ENCODE measurements around the gene IL17C. TPM values are rescaled to one million over a fixed set of nuclear protein-coding genes. Genes with fewer than 3 reads are reported as not detected.

Gene IL17C
- total and polyA plus RNA-seq, 2 of the 8 experiments (the other 6 are each of a cell fraction or from before 2014, with no cell fraction given), result 1.1 to 1.9 TPM

GRCh38 chr16:88653596-88654362 is 15.4 kb downstream of the IL17C start:
- Histone ChIP-seq H3K79me1 (ENCODE audit: low read depth, low read length) (peaks cover 6% of the 10 kb centered on the region), H4K91ac (replicated peaks; ENCODE audit: insufficient read length, low read length) (no peak overlapping the region), H3K27ac (ENCODE audit: low read depth, low read length) (no peak overlapping the region), H3K14ac (ENCODE audit: insufficient read length) (no peak overlapping the region), H2AK5ac (ENCODE audit: low read depth, low read length) (no peak overlapping the region), H3K23ac (ENCODE audit: insufficient read length) (no peak overlapping the region), H3K4me3 (ENCODE audit: extremely low read depth in 1 of 4, insufficient read depth in 2 of 4, low read depth in 3 of 4, low read length in 4 of 4) (no peak overlapping the region), H4K5ac (ENCODE audit: insufficient read length, low read depth, low read length) (no peak overlapping the region), H2BK120ac (replicated peaks; ENCODE audit: low read depth, low read length) (no peak overlapping the region), H4K8ac (ENCODE audit: extremely low read depth, insufficient read depth, low read length) (peak overlapping the region; percentile 65; the same call in 1 of the 2 replicates), H2AFZ (ENCODE audit: low read length) (no peak overlapping the region), H2BK5ac (ENCODE audit: low read depth, low read length) (no peak overlapping the region), H3K9me3 (ENCODE audit: insufficient read depth in 2 of 2, low read depth in 1 of 2, low read length in 1 of 2) (no peaks in the 10 kb centered on the region), H2BK15ac (ENCODE audit: low read length) (no peak overlapping the region), H3K23me2 (ENCODE audit: low read depth, low read length) (peaks cover 10% of the 10 kb centered on the region; the same call in 1 of the 2 replicates), H2BK20ac (ENCODE audit: low read length) (no peak overlapping the region), H3K9ac (replicated peaks in 1 of 4; ENCODE audit: extremely low read depth in 1 of 4, low read depth in 3 of 4, low read length in 3 of 4) (no peak overlapping the region), H3K27me3 (replicated peaks in 1 of 4; ENCODE audit: control insufficient read depth in 3 of 4, extremely low read depth in 1 of 4, insufficient read depth in 3 of 4, low read length in 3 of 4) (no peaks in the 10 kb centered on the region), H3K4me1 (replicated peaks in 1 of 4; ENCODE audit: control insufficient read depth in 3 of 4, insufficient read depth in 4 of 4, low read length in 3 of 4) (peaks cover 0 to 11% (median 7%) of the 10 kb centered on the region in 4 experiments; a peak in 5 of 7 replicates), H3K4me2 (ENCODE audit: insufficient read depth in 1 of 2, low read depth in 2 of 2, low read length in 2 of 2) (no peak overlapping the region), H3K36me3 (ENCODE audit: control insufficient read depth in 2 of 4, insufficient read depth in 4 of 4, low read length in 3 of 4) (peaks cover 3 to 29% (median 4%) of the 10 kb centered on the region in 4 experiments; a peak in 7 of 8 replicates), H3K79me2 (ENCODE audit: control insufficient read depth in 1 of 2, insufficient read depth in 2 of 2, low read length in 2 of 2) (peaks cover 0 to under 1% of the 10 kb centered on the region in 2 experiments; a peak in 1 of 4 replicates), H4K20me1 (replicated peaks in 1 of 2; ENCODE audit: control insufficient read depth in 1 of 2, insufficient read depth in 2 of 2, low read length in 2 of 2) (peaks cover 0 to 36% of the 10 kb centered on the region in 2 experiments), H2BK12ac (ENCODE audit: low read depth, low read length) (no peak overlapping the region), H3K56ac (replicated peaks; ENCODE audit: insufficient read length, low read depth, low read length) (no peak overlapping the region), H3K4ac (replicated peaks; ENCODE audit: insufficient read length, low read depth, low read length) (no peak overlapping the region), H3K18ac (ENCODE audit: extremely low read depth, low read length) (no peak overlapping the region)
- no peak for TF ChIP-seq PHF8 (conservative IDR thresholded peaks at IDR 0.05; ENCODE audit: low read depth, low read length)
- TF ChIP-seq ZNF274 (IDR thresholded peaks at IDR 0.05; ENCODE audit: borderline replicate concordance, extremely low read depth, low read length), result no peak
- no peak for TF ChIP-seq ASH2L (IDR thresholded peaks at IDR 0.05; ENCODE audit: low read length)
- no peak for TF ChIP-seq SIRT6 (IDR thresholded peaks at IDR 0.05; ENCODE audit: low read length)
- TF ChIP-seq RAD21 (IDR thresholded peaks at IDR 0.05 in 1 of 2, conservative IDR thresholded peaks at IDR 0.05 in 1 of 2; ENCODE audit: low read depth in 2 of 2, low read length in 2 of 2), result no peak
- no peak for TF ChIP-seq RXRA (IDR thresholded peaks at IDR 0.05; ENCODE audit: insufficient read depth, low read depth, low read length)
- TF ChIP-seq MAX (IDR thresholded peaks at IDR 0.05), result no peak
- no peak for TF ChIP-seq EGR1 (IDR thresholded peaks at IDR 0.05; ENCODE audit: borderline replicate concordance, low read depth, low read length)
- no peak for TF ChIP-seq SRF (IDR thresholded peaks at IDR 0.05; ENCODE audit: low read depth, low read length)
- FAIRE-seq, result no peak
- CTCF ChIA-PET (ENCODE audit: partially characterized antibody), result interaction anchor here (1.2 to 1.9 kb wide), 2 partner anchors 69 to 82 kb away, joined by 3 to 4 read pairs; no protein-coding TSS in a partner anchor
- POLR2A ChIA-PET (ENCODE audit: partially characterized antibody), result interaction anchor here (0.6 to 2.0 kb wide), 2 partner anchors 9 to 1318 kb away, joined by 3 to 4 read pairs; partner anchors contain the start of gene MVD
- no peak for DNase-seq (ENCODE audit: low read depth in 1 of 2, low spot score in 2 of 2)
- 88% methylated on average over 29 of the region's 32 CpGs; no CpG with 5 or more reads in 1 of the 2 experiments for WGBS, 2 experiments (ENCODE audit: extremely low coverage in 1 of 2, insufficient coverage in 1 of 2, insufficient read length in 1 of 2, insufficient replicate concordance in 2 of 2, low coverage in 1 of 2, low lambda C conversion rate in 2 of 2, missing lambda C conversion rate in 1 of 2)

Data from H1 (cell line).